ENCODE data around the gene GCGR.

Gene GCGR

DNA sequence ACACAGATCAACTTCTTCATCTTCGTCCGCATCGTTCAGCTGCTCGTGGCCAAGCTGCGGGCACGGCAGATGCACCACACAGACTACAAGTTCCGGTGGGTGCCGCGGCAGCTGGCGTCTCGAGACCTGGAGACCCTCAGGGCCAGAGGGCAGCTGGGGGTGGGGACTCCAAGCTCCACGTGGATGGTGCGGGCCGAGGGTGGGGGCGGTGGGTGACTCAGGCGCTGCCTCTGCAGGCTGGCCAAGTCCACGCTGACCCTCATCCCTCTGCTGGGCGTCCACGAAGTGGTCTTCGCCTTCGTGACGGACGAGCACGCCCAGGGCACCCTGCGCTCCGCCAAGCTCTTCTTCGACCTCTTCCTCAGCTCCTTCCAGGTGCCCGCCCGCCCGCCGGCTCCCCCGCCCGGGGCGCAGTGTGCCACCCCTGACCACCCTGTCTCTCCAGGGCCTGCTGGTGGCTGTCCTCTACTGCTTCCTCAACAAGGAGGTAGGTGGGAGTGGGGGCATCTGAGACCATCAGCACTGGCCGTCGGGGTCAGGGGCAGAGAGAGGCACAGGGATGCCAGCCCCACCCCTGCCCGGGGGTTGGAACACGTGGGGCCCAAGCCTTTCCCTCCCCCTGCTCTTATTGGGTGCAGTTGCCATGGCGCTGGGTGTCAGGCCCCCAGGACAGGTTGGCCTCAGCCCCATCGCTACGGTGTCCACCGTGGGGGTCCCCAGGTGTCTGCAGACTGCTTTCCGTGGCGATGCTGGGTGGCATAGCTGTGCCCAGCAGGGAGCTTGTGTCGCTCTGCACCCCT lies 8.8 kb downstream of the GCGR start:
- DNase-seq: no peak

- DNase-seq: no peak
These were observed 9.4 kb downstream of the GCGR start for GRCh38 chr17:81813371-81813684.

- no peak for DNase-seq
These were observed 10.1 kb downstream of the GCGR start for GRCh38 chr17:81813861-81814683.

GRCh38 chr17:81814748-81815645 lies 11.0 kb downstream of the GCGR start:
- peak; percentile 94 for DNase-seq

GRCh38 chr17:81815646-81815986 lies 11.7 kb downstream of the GCGR start:
- no peak for DNase-seq

GRCh38 chr17:81817758-81818147 lies 13.8 kb downstream of the GCGR start:
- DNase-seq: no peak

DNA sequence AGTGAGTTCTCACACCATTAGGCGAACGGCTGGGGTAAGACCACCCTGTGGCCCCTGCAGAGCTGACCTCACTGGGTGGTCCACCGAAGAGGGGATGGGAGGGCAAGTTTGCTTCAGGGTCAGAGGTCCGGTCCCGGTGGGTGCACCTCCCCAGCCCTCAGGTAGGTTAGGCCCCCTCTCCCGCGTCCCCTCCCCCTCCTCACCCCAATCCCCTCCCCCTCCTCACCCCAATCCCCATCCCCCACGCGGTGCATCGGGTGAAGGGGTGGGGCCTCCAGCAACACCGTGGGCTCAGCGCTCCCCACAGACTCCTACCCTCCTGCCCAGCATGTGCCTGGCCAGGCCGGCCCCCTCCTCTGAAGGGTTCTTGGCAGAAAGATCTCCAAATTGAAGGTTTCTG lies 15.8 kb downstream of the GCGR start:
- DNase-seq: no peak

DNA sequence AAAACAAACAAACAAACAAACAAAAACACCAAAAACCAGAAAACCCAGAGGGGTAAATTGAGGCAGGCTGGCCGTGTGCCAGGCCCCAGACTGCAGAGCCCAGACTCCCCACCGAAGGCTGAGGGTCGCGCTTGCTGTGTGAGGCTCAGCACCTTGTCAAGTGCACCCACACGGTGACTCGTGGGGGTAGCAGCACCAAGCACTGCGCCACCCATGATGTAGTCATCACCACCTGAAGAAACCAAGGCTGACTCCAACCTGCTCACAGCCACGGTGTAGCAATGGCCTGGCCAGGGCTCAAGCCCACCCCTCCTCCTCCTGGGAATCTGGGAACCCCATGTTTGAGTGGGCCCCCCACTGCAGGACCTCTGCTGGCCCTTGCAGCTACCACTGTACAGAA lies 17.2 kb downstream of the GCGR start:
- DNase-seq: no peak

DNA sequence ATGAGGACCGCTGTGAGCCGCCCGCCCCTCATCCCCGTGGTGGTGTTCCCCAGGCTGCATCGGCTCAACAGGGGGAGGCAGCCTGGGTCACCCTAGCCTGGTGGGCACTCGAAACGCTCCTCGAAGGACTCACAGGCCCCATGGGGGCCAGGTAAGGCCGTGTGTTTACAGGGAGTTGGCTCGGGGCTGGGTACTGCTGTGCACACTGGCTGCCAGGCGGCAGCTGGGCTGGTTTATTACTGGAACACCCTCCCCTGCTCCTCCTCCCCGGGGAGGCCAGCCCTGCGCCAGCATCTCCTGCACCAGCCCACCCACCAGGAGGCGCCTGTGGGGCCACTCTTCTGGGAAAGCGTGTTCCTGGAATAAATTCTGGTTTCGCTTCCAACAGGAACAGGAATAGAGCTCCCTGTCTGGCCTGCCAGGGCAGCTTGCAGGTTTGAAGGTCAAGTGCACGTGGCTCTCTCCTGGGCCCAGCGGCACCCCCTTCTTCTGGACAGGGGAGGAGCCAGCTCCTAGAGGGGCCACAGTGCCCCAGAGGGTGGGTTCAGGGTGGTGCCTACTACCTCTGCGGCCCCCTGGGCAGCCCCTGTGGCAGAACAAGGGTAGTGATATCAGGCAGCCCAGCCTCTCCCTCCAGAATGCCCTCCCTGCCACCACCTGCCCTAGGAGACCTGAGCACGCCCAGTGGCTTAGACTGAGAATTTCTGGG lies 17.8 kb downstream of the GCGR start:
- peak; percentile 90 for DNase-seq

DNA sequence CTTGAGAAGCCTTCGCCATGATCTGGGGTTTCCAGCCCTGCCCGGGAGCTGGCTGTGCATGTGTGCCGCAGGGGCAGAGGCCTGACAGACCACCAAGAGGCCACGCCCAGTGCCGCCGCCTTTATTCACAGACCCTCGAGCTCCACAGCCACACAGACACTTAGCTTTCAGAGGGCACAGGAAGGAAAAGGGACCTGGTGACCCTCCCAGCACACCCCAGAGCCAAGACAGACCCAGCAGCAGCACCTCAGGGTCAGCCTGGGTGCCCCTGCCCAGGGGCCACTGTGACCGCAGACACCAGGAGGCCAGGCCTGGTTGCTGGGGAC lies 18.3 kb downstream of the GCGR start:
- DNase-seq: no peak

- DNase-seq: no peak
These were observed 19.3 kb downstream of the GCGR start for GRCh38 chr17:81822996-81823819.

- DNase-seq: no peak
These were observed 20.0 kb downstream of the GCGR start for GRCh38 chr17:81823820-81824550.

DNA sequence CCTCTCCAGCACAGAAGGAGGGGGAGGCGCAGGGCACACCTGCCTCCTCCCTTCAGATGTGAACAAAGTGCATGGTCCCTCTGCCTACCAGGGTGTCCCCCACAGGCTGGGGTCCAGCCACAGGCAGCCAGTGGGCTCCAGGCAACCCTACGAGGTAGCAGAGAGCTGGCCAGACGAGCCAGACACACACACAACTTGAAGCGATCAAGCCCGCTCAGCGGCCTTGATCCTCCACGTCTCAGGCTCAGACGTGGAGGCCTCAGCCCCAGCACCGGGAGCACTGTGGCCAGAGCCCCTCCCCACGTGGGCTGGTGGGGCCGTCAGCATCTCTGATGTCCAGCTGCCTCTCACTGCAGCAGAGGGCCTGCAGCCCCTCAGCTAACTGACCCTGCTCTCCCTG lies 20.6 kb downstream of the GCGR start:
- DNase-seq: no peak

DNA sequence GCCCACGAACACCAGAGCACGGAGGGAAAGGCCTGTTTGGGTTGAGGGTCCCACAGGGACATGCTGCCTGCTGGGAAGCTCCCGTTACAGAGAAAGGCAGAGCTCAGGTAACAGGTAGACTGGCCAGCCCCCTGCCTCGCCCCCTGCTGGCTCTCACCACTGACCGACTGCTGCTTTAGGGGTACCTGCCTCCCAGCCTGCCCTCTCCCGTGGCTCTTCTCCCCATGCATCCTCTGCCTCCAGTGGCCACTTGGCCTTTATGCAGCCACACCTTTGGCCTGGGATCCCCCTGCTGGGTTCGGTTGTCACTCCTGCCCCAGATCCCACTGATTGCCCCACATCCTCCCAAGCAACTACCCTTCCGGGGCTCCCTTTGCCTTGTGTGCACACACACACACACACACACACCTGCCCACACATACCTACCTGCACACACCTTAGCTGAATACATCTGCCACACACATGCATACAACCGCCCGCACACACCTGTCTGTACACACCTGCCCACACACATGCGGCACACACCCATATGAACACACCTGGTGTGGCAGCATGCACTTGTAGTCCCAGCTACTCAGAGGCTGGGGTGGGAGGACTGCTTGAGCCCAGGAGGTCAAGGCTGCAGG lies 22.0 kb downstream of the GCGR start:
- peak; percentile 24 for DNase-seq

- no peak for DNase-seq
These were observed 24.7 kb downstream of the GCGR start for GRCh38 chr17:81828656-81829055.

GRCh38 chr17:81829858-81830257 lies 25.9 kb downstream of the GCGR start:
- DNase-seq: no peak

- no peak for DNase-seq
These were observed 27.6 kb downstream of the GCGR start for GRCh38 chr17:81831563-81831956.

GRCh38 chr17:81831957-81832607 lies 28.1 kb downstream of the GCGR start:
- peak; percentile 41 for DNase-seq

DNA sequence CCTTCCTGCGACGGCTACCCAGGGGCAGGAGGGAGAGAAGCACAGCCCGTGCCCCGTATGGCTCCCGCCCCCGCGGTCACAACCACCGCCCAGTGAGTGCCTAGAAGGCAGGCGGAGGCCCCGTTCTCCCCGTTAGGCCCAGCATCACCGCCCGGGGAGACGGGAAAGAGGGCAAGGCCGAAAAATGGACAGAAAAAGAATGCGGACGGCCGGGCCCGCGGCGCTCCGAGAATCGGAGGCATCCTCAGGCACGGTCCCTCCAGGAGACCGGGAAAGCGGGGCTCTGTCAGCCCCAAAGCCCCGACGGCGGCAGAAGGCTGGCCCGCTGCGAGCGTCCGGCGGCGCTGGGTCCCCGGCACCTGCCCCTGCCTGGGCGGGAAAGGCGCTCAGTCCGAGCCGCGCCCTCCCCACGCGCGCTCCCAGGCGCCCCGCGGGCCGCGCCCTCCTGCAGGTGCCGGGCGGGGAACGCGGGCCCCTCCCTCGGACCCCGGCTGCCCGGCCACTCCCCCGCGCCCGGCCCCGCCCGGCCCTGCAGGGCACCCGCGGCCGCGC lies 28.7 kb downstream of the GCGR start:
- DNase-seq: no peak
